ENCODE measurements around the gene CRY2.
A peak's percentile ranks its signal among the peaks of the same experiment; 100 is the strongest.

Gene CRY2

GRCh38 chr11:45918331-45918941 lies 71.2 kb downstream of the CRY2 start:
- peak; percentile 90 for DNase-seq (ENCODE audit: low spot score)

DNA sequence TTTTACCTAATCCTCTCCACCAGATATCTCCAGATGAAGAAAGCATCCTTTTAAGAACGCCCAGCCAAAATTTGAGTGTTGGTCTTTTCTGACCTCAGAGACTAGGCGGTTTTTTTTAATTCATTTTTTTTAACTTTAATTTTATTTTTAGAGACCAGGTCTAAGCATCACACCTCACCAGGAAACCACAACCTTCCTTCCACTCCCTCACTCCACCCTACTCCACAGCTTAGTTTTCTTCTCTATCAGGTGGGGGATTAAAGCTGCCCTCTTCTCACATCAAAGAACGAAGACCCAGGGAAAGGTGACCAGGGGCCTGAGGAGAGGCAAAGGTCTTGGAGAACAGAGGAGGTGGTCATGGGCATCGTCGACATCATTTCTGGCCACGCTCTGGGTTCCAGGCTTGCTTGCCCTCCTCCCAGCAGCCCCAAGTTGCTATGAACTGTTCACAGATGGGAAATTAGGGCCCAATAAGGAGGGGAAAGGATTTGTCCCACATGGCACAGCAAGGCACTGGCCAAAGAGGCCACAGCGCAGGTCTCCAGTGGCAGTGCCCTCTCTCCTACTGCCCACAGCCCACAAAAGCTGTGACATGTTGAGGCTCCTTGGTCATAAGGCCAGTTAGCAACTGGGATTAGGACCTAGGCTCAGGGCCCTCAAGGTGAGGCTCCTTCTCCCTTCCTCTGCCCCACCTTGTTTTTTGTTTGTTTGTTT lies 71.8 kb downstream of the CRY2 start:
- no peak for DNase-seq (ENCODE audit: low spot score)

DNA sequence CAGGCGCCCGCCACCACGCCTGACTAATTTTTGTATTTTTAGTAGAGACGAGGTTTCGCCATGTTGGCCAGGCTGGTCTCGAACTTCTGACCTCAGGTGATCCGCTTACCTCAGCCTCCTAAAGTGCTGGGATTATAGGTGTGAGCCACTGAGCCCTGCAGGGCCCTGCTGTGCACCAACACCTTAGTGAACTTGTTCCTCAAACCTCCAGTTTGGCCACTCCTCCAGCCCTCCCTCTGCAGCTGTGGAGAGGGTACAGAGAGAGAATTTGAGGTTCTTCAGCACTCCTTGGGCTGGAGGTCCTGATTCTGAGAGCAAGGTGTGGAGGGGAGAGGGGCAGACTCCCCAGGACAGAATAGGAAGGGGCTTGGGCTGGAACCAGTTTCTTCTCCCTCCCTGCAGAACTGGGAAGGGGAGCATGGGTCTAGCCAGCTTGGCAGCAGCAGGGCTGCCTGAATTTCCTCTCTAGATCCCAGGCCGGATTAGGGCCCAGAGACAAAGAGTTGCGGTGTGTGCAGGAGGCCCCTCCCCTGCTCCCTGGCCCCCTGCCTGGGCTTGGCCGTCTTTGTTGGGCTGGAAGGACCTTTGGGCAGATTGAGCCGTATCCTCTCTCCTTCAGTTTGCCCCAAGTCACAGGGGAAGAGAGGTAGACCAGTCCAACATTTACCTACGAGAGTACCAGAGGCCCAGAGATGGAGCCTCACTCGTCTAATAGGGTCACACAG lies 72.7 kb downstream of the CRY2 start:
- no peak for DNase-seq (ENCODE audit: low spot score)

GRCh38 chr11:45920531-45921477 lies 73.5 kb downstream of the CRY2 start:
- no peak for DNase-seq (ENCODE audit: low spot score)

- DNase-seq (ENCODE audit: low spot score): no peak
These were observed 74.5 kb downstream of the CRY2 start for GRCh38 chr11:45921561-45922424.

GRCh38 chr11:45922425-45923082 lies 75.3 kb downstream of the CRY2 start, which contains the start of gene LARGE2:
Gene LARGE2 (plus strand): TSS chr11:45922656. CDS start chr11:45922883, 227 bp downstream.
- peak; percentile 77 for DNase-seq (ENCODE audit: low spot score)

- DNase-seq (ENCODE audit: low spot score): no peak
These were observed 77.0 kb downstream of the CRY2 start for GRCh38 chr11:45924036-45924915.

DNA sequence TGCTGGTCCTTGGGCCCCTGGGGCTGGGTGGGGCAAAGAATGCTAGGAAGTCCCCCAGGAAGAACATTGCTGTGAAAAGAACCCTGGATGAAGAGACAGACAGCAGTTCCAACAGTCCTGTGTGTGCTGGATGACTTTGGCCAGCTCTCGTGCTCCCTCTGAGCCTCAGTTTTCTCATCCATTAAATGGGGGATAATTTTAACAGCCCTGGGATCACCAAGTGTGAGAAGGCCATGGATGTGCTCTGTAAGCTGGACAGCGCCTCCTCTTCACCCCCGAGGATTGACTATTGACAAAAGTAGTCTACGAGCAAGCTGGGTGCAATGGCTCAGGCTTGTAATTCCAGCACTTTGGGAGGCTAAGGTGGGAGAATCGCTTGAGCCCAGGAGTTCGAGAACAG lies 77.7 kb downstream of the CRY2 start:
- no peak for DNase-seq (ENCODE audit: low spot score)

DNA sequence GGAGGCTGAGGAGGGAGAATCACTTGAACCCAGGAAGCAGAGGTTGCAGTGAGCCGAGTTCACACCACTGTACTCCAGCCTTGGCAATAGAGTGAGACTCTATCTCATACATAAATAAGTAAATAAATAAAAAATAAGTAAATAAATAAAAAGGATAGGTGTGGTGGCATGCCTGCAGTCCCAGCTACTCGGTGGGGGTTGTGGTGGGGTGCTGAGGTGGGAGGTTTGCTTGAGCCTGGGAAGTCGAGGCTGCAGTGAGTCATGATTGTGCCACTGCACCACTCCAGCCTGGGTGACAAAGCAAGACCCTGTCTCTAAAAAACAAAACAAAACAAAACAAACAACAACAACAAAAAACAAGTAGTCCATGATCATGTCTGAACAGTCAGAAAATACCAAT lies 78.3 kb downstream of the CRY2 start:
- DNase-seq (ENCODE audit: low spot score): no peak

- no peak for DNase-seq (ENCODE audit: low spot score)
These were observed 78.7 kb downstream of the CRY2 start for GRCh38 chr11:45926001-45926401.

DNA sequence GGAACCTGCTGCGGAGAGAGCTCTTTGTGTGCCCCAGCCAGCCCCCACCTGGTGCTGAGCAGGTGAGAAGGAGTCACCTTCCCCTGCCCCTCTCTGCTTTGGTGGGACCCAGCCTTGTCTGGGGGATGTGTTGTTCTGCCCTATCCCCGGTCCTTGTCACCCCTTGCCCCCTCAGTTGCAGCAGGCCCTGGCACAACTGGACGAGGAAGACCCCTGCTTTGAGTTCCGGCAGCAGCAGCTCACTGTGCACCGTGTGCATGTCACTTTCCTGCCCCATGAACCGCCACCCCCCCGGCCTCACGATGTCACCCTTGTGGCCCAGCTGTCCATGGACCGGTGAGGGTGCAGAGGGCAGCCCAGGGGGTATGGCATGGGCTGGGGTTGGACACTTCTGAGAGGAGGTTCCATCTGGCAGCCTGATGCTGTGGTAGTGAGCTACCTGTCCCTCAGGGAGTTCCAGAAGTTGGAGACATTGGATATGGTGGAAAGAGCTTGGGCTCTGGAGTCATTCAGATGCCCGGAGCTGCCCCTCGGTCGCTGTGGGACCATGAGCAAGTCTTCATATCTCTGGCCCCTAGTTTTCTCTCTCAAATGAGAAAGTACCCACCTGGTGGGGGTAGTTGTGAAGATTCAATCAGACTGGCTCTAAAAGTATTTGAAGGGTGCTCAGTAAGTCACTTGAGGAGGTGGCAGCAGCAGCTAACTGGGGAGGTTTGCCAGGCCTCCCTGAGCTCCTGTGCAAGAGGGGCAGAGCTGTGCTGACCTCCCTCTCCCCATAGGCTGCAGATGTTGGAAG lies 79.5 kb downstream of the CRY2 start:
- DNase-seq (ENCODE audit: low spot score): no peak

DNA sequence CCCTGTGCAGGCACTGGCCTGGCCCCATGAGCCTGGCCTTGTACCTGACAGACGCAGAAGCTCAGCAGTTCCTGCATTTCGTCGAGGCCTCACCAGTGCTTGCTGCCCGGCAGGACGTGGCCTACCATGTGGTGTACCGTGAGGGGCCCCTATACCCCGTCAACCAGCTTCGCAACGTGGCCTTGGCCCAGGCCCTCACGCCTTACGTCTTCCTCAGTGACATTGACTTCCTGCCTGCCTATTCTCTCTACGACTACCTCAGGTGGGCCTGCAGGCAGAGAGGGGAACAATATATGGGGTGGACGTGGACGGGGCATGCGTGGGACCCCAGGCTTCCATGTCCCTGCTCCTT lies 80.0 kb downstream of the CRY2 start:
- DNase-seq (ENCODE audit: low spot score): no peak

DNA sequence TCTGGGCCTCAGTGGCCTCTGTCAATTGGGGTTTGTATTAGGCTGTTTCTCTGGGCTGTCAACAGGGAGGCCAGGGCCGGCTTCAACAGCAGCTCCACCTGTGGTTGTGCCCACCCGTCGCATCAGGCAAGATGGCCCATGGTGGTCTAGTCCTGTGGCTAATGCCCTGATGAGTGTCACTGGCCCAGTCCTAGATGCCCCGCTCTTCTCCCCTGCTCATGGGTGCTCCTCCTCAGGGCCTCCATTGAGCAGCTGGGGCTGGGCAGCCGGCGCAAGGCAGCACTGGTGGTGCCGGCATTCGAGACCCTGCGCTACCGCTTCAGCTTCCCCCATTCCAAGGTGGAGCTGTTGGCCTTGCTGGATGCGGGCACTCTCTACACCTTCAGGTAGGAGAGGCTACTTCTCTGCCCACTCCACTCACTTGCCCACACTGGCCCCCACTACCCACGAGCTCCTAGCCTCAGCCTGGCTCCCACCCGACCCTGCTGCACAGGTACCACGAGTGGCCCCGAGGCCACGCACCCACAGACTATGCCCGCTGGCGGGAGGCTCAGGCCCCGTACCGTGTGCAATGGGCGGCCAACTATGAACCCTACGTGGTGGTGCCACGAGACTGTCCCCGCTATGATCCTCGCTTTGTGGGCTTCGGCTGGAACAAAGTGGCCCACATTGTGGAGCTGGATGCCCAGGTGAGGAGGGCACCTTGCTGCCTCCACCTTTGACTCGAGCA lies 80.6 kb downstream of the CRY2 start:
- no peak for DNase-seq (ENCODE audit: low spot score)

- no peak for DNase-seq (ENCODE audit: low spot score)
These were observed 81.4 kb downstream of the CRY2 start for GRCh38 chr11:45928535-45929215.

DNA sequence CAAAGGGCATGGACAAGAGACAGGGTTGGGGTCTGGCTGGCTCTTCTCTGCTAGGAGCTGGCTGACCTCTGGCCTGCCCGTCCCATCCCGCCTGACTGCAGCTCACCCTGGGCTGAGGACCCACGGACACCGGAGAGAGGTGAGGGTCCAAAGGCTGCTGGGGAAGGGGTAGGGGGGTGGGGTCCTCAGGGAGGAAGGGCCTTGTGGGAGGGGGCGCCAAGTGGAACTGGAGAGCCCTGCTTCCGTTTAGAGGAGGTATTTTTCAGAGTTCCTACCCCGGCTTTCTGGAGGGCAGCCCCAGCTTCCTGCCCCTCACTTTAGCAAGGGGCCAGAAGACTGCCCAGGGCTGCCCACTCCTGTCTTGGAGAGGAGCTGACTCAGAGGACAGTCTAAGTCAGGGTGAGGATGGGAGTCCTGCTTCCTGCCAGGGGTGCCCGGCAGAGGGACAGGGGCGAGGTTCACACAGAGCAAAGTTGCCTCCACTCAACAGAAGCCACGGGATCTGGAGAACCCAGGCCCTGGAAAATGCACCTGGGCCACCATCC lies 82.3 kb downstream of the CRY2 start:
- DNase-seq (ENCODE audit: low spot score): no peak

DNA sequence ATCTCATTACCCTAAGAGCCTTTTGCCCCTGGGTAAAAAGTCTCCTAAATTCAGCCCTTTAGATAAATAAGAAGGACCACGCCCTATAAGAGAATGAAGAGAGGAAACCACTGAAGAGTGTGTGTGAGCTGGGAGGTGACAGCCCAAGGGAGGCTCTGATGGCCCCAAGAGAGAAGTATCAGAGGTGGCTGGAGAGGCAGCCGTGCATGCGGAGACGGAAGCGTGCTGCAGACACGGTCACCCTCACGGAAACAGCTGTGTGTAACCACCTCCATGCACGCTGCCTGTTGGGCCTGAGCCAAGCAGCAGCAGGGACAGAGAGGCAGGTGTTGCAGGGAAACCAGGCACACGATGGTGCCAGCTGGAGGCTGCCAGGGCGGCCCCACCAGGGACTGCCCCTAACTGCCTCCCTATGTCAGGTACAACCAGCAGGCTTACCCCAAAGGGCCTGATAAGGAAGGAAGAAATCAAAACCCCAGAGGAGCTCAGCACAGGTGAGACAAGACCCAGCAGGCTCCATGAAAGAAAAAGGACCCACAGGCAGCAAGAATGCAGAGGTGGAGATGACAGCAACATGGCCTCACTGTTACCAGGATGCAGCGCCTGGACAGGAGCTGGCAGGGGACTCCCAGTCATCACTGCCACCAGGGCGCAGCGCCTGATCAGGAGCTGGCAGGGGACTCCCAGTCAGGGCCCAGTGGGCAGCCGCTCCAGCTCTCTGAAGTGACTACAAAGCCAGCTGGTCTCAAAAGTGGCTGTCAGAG lies 82.9 kb downstream of the CRY2 start:
- DNase-seq (ENCODE audit: low spot score): no peak

Measured in D341Med (cell line).